GM12892 (cell line): ENCODE results near the gene POLL.

Source experiments
- POLR2A ChIP-seq: IDR thresholded peaks from 2 replicates; pipeline ENCODE4 v1.6.1; 2011; ENCODE audit warnings: low read depth, low read length, control low read depth
- POLR2AphosphoS5 ChIP-seq: IDR thresholded peaks from 2 replicates; pipeline ENCODE4 v1.6.1; 2011; ENCODE audit warnings: low read depth, low read length, control low read depth
- TAF1 ChIP-seq: IDR thresholded peaks from 2 replicates; pipeline ENCODE4 v1.6.1; 2011; ENCODE audit warnings: low read depth, mild to moderate bottlenecking, control low read depth, low read length, borderline replicate concordance

DNA sequence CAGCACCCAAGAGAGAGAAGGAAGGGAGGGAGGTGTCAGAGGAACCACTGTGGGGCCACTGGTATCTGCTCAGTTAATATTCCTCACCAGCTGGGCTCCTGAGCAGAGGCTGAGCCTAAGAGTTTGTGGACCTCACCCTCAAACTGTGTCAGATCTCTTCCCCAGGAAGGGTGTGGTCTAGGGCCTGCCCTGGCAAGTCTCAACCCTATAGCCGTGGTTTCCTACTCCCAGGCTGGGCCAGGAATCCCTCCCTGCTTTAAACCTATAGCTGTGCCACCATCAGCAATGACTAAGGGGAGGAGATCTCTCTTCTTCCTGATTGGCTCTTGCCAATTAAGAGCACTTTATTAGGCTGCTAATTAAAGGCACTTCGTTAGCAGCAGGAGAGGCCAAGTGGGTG lies 29.9 kb downstream of the POLL start:
- TF ChIP-seq POLR2AphosphoS5 (no peak), POLR2A (no peak), TAF1 (no peak)
